Endothelial cell of umbilical vein (primary cell): ENCODE data around the gene NEDD9. TPM values are rescaled to one million over a fixed set of nuclear protein-coding genes. Genes with fewer than 3 reads are reported as not detected.

Source experiments
- BruUV-seq: library from RNA; stranded (reverse); fragments of 400-500 nt; replicated peaks from 2 replicates; lab custom pipeline; 2021; lab: Mats Ljungman, UMichigan
- CTCF ChIA-PET: fragments of 300-600, 350-600 bp; sonication (Branson Sonifier 250); formaldehyde crosslinking; loops from one replicate; lab custom pipeline; 2021; ENCODE audit warnings: antibody characterized with exemption, inconsistent platforms; lab: Charles Lee
- POLR2A ChIA-PET: fragments of 300-600, 350-600 bp; sonication (Branson Sonifier 250); formaldehyde crosslinking; loops from one replicate; lab custom pipeline; 2021; ENCODE audit warnings: antibody characterized with exemption, inconsistent platforms; lab: Charles Lee
- DNase-seq: peaks from one replicate; pipeline ENCODE4 v3.0.0-alpha.2; 2011; ENCODE audit warnings: low read depth, low spot score
- FAIRE-seq: peaks from 2 replicates; lab custom pipeline; 2011; peaks lifted over from hg19 to GRCh38; lab: Jason Lieb, UNC
- H2AFZ ChIP-seq: 2 replicates; pipeline ENCODE4 v1.6.0; 2012; ENCODE audit warnings: low read depth, low read length, control low read depth, inconsistent platforms
- H3K27ac ChIP-seq: 2 replicates; pipeline ENCODE4 v1.5.1; 2011; ENCODE audit warnings: low read depth, mild to moderate bottlenecking, control low read depth, low read length, moderate library complexity; ENCODE audit not compliant: insufficient read depth
- H3K27me3 ChIP-seq, 2 experiments: 2 replicates each; pipeline versions ENCODE4 v1.6.0 to v1.6.1; 2011; ENCODE audit warnings: low read length in 2 of 2, mixed read lengths in 1 of 2; ENCODE audit not compliant: control insufficient read depth in 2 of 2, insufficient read depth in 2 of 2
- H3K36me3 ChIP-seq, 2 experiments: 2 replicates in 1 of 2; 3 replicates in 1 of 2; pipeline ENCODE4 v1.5.1; 2011; ENCODE audit warnings: low read length in 2 of 2, mild to moderate bottlenecking in 1 of 2, moderate library complexity in 1 of 2; ENCODE audit not compliant: control insufficient read depth in 2 of 2, insufficient read depth in 2 of 2; ENCODE audit errors: extremely low read depth in 1 of 2
- H3K4me1 ChIP-seq: 3 replicates; pipeline ENCODE4 v1.5.1; 2011; ENCODE audit warnings: mild to moderate bottlenecking, low read length; ENCODE audit not compliant: control insufficient read depth, insufficient read depth; ENCODE audit errors: extremely low read depth
- H3K4me2 ChIP-seq: 2 replicates; pipeline ENCODE4 v1.6.1; 2011; ENCODE audit warnings: low read length, control low read depth, mixed read lengths; ENCODE audit not compliant: insufficient read depth
- H3K4me3 ChIP-seq, 3 experiments: fragments of 200-600 bp in 1 of 3; sonication (generic), shearing (Covaris generic) in 1 of 3; replicated peaks in 1 of 3; 2 replicates each; pipeline ENCODE4 v1.5.1; 2011 to 2016; ENCODE audit warnings: control low read depth in 3 of 3, low read length in 3 of 3, mild to moderate bottlenecking in 2 of 3, inconsistent platforms in 1 of 3, low read depth in 1 of 3, moderate library complexity in 1 of 3; ENCODE audit not compliant: insufficient read depth in 1 of 3
- H3K79me2 ChIP-seq: 2 replicates; pipeline ENCODE4 v1.6.0; 2012; ENCODE audit warnings: low read length, inconsistent platforms; ENCODE audit not compliant: control insufficient read depth, insufficient read depth
- H3K9ac ChIP-seq: replicated peaks from 2 replicates; pipeline ENCODE3; 2011; ENCODE audit warnings: low read length, control low read depth; ENCODE audit not compliant: insufficient read depth; ENCODE audit errors: extremely low read depth
- H3K9me1 ChIP-seq: replicated peaks from 3 replicates; pipeline ENCODE4 v1.6.0; 2011; ENCODE audit warnings: mild to moderate bottlenecking, low read length; ENCODE audit not compliant: control insufficient read depth, insufficient read depth; ENCODE audit errors: extremely low read depth
- H3K9me3 ChIP-seq: replicated peaks from 2 replicates; pipeline ENCODE4 v1.5.1; 2012; ENCODE audit warnings: low read length, inconsistent platforms; ENCODE audit not compliant: control insufficient read depth, insufficient read depth
- H4K20me1 ChIP-seq: replicated peaks from 2 replicates; pipeline ENCODE3; 2011; ENCODE audit warnings: mild to moderate bottlenecking, low read length; ENCODE audit not compliant: control insufficient read depth, insufficient read depth; ENCODE audit errors: extremely low read depth
- EZH2 ChIP-seq: IDR thresholded peaks from 2 replicates; pipeline ENCODE4 v1.6.1; 2012; ENCODE audit warnings: borderline replicate concordance, low read depth, mild to moderate bottlenecking, moderate library complexity, low read length, inconsistent platforms; ENCODE audit not compliant: severe bottlenecking
- FOS ChIP-seq: IDR thresholded peaks from 2 replicates; pipeline ENCODE4 v1.6.1; 2011; ENCODE audit warnings: mild to moderate bottlenecking, low read length, moderate library complexity, borderline replicate concordance; ENCODE audit not compliant: insufficient read depth
- GATA2 ChIP-seq: IDR thresholded peaks from 2 replicates; pipeline ENCODE4 v1.7.0; 2011; ENCODE audit warnings: low read depth, mild to moderate bottlenecking, moderate library complexity, mixed read lengths, low read length; ENCODE audit not compliant: insufficient read length, insufficient read depth
- JUN ChIP-seq: IDR thresholded peaks from 2 replicates; pipeline ENCODE4 v1.6.1; 2011; ENCODE audit warnings: borderline replicate concordance, low read depth; ENCODE audit not compliant: insufficient read length, insufficient read depth
- MYC ChIP-seq: IDR thresholded peaks from one replicate; pipeline ENCODE4 v1.6.1; 2011; ENCODE audit warnings: mild to moderate bottlenecking, low read depth, low read length
- POLR2A ChIP-seq: IDR thresholded peaks from 2 replicates; pipeline ENCODE4 v1.6.1; 2012; ENCODE audit warnings: low read depth, mild to moderate bottlenecking, control low read depth, low read length
- POLR2AphosphoS5 ChIP-seq: IDR thresholded peaks from 2 replicates; pipeline ENCODE4 v1.6.1; 2012; ENCODE audit warnings: low read depth, mild to moderate bottlenecking, control low read depth, low read length, moderate library complexity; ENCODE audit not compliant: insufficient read depth
- dilution Hi-C: fragments of 300-500 bp; cut with MboI; formaldehyde crosslinking; loops from one replicate; pipeline ENCODE4 v1.15.0; 2019; ENCODE audit warnings: low sequenced_read_pairs; ENCODE audit not compliant: extremely low pct_ligation_motif_present
- intact Hi-C: fragments of 100-400 bp; cut with micrococcal nuclease; formaldehyde crosslinking; loops from one replicate; pipeline ENCODE4 v1.10.0; 2022
- polyA plus RNA-seq, 4 experiments: library from polyadenylated mRNA; depleted of rRNA in 3 of 4; stranded (reverse) in 3 of 4; unstranded in 1 of 4; fragments of >200 nt; gene quantifications; 2 replicates each; pipeline versions ENCODE4 v1.2.1 to v1.2.3, GENCODE V29; 2011 to 2012; ENCODE audit warnings: missing spikeins in 1 of 4
- total RNA-seq: library from RNA; stranded (reverse); gene quantifications from 2 replicates; pipeline ENCODE4 v1.2.3, GENCODE V29; 2021
- TF ChIP-seq, protein P1 (sequence below): IDR thresholded peaks from 2 replicates; pipeline ENCODE4 v1.6.1; 2011; ENCODE audit not compliant: insufficient read depth, insufficient read length
- TF ChIP-seq, protein P2 (sequence below), 2 donors: IDR thresholded peaks; 1 replicate in 1 of 2; 2 replicates in 1 of 2; pipeline ENCODE4 v1.5.1; 2011; ENCODE audit warnings: low read length in 2 of 2, mild to moderate bottlenecking in 2 of 2, moderate library complexity in 2 of 2, control low read depth in 1 of 2, inconsistent platforms in 1 of 2, low read depth in 1 of 2; ENCODE audit not compliant: insufficient read depth in 1 of 2; ENCODE audit errors: extremely low read depth in 1 of 2

The NEDD9 gene
- total and polyA plus RNA-seq, 2 donors (not counting 3 experiments of a cell fraction or from before 2014, with no cell fraction given): 55.2 to 61.0 TPM

DNA sequence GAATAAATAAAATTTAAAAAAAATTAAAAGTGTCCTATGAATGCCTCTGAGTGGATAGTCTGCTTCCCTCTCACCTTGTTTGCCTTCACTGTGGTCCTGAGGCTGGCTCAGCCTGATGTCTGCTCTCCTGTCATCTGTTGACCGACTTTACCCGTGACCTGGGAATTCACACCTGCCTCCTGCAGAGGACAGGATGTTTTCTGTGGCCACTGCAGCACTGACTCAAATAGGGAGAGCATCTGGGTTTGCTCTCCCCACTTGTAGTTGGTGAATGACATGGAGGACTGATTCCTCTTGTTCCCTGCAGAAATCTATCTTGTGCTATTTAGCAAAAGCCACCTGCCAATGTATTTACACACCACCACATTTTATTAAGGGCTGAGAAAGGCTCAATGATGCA lies 68.5 kb downstream of the NEDD9 start:
- Histone ChIP-seq H3K4me1 (no peaks in the 10 kb centered on the region), H3K79me2 (no peaks in the 10 kb centered on the region), H3K9ac (no peak overlapping the region), H3K4me3 (no peak overlapping the region), H3K4me2 (no peak overlapping the region), H3K27ac (no peak overlapping the region), H2AFZ (no peak overlapping the region), H3K9me1 (no peaks in the 10 kb centered on the region), H3K9me3 (peaks cover 2% of the 10 kb centered on the region), H3K36me3 (no peaks in the 10 kb centered on the region), H3K27me3 (no peaks in the 10 kb centered on the region), H4K20me1 (no peaks in the 10 kb centered on the region)
- FAIRE-seq: no peak
- no TSS peak for BruUV-seq
- TF ChIP-seq POLR2A (no peak), FOS (no peak), JUN (no peak), MYC (no peak), GATA2 (no peak)
- TF ChIP-seq, protein P1, sequence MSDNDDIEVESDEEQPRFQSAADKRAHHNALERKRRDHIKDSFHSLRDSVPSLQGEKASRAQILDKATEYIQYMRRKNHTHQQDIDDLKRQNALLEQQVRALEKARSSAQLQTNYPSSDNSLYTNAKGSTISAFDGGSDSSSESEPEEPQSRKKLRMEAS: no peak
- CTCF ChIA-PET: interaction anchor here (0.8 kb wide), 1 partner anchor 20 kb away, joined by 3 read pairs; no protein-coding TSS in a partner anchor
- intact Hi-C loops (no loop called here), dilution Hi-C loops (no loop called here)
- DNase-seq: no peak
- POLR2A ChIA-PET: no interaction called here

DNA sequence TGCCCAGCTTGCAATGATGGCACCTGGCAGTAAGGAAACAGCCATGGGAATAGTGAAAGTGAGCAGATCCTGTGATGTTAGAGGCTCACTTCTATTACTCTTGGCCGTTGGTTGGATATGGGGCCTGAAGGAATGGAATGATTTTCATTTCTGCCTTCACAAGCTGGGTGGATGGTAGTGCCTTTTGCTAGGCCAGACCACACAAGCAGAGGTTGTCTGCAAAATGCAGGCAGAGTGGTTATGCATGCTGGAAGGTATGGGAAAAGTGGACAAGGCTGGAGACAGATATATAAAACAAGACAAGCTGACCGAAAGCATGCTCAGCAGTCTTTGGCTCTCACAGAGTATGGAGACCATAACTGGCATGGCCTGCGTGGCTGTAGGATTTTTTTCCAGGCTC lies 70.2 kb downstream of the NEDD9 start:
- DNase-seq (no peak), FAIRE-seq (no peak)
- TF ChIP-seq JUN (no peak), POLR2A (no peak), MYC (no peak), POLR2AphosphoS5 (no peak), GATA2 (no peak), FOS (no peak), EZH2 (no peak)
- TF ChIP-seq, protein P1: no peak
- TF ChIP-seq, protein P2, sequence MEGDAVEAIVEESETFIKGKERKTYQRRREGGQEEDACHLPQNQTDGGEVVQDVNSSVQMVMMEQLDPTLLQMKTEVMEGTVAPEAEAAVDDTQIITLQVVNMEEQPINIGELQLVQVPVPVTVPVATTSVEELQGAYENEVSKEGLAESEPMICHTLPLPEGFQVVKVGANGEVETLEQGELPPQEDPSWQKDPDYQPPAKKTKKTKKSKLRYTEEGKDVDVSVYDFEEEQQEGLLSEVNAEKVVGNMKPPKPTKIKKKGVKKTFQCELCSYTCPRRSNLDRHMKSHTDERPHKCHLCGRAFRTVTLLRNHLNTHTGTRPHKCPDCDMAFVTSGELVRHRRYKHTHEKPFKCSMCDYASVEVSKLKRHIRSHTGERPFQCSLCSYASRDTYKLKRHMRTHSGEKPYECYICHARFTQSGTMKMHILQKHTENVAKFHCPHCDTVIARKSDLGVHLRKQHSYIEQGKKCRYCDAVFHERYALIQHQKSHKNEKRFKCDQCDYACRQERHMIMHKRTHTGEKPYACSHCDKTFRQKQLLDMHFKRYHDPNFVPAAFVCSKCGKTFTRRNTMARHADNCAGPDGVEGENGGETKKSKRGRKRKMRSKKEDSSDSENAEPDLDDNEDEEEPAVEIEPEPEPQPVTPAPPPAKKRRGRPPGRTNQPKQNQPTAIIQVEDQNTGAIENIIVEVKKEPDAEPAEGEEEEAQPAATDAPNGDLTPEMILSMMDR (IDR thresholded peaks at IDR 0.05; ENCODE audit: extremely low read depth in 1 of 2, insufficient read depth in 1 of 2, low read depth in 1 of 2, low read length in 2 of 2): no peak
- dilution Hi-C loops (no loop called here), intact Hi-C loops (no loop called here)
- Histone ChIP-seq H3K4me2 (no peak overlapping the region), H3K4me1 (no peaks in the 10 kb centered on the region), H3K4me3 (no peak overlapping the region), H4K20me1 (no peaks in the 10 kb centered on the region), H3K9ac (no peak overlapping the region), H3K9me3 (peaks cover 2% of the 10 kb centered on the region), H2AFZ (no peak overlapping the region), H3K79me2 (no peaks in the 10 kb centered on the region), H3K27ac (no peak overlapping the region), H3K9me1 (no peaks in the 10 kb centered on the region), H3K36me3 (no peaks in the 10 kb centered on the region), H3K27me3 (no peaks in the 10 kb centered on the region)
- CTCF ChIA-PET: no interaction called here
- BruUV-seq: no TSS peak
- POLR2A ChIA-PET: no interaction called here
